GM19372 (cell line): ENCODE results near the gene GPR55.
"Not testable (repeated sequence)": the region's sequence is repeated elsewhere in the genome, so short reads cannot be mapped to it uniquely, and the experiment has no call there.

ENCODE experiments used
- ATAC-seq: cut with Tn5 transposase; IDR thresholded peaks from one replicate; pipeline ENCODE4 v1.9.1; 2021; ENCODE audit warnings: mild to moderate bottlenecking, low read depth, moderate library complexity; ENCODE audit not compliant: unreplicated experiment

The GPR55 gene

DNA sequence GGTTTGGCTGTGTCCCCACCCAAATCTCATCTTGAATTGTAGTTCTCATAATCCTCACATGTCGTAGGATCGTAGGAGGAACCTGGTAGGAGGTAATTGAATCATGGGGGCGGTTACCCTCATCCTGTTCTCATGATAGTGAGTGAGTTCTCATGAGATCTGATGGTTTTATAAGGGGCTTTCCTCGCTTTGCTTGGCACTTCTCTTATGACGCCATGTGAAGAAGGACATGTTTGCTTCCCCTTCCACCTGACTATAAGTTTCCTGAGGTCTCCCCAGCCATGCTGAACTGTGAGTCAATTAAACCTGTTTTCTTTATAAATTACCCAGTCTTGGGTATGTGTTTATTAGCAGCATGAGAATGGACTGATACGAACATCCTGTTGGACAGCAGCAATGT lies 11.2 kb upstream of the GPR55 start:
- ATAC-seq: not testable (repeated sequence)

DNA sequence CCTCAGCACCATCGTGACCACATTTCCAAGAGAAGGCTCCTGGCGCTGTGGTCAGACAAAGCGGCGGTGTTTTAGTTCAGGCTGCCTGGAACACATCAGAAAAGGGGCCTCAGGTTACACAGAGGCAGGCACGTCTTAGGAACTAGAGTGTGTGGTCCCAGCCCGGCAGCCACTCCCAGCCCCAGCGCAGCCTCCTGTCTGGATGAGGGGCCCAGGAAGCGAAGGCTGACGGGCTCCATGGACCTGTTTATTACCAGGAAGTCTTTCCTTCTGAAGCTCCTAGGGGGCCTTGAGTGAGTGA lies 10.0 kb upstream of the GPR55 start:
- ATAC-seq: no peak

DNA sequence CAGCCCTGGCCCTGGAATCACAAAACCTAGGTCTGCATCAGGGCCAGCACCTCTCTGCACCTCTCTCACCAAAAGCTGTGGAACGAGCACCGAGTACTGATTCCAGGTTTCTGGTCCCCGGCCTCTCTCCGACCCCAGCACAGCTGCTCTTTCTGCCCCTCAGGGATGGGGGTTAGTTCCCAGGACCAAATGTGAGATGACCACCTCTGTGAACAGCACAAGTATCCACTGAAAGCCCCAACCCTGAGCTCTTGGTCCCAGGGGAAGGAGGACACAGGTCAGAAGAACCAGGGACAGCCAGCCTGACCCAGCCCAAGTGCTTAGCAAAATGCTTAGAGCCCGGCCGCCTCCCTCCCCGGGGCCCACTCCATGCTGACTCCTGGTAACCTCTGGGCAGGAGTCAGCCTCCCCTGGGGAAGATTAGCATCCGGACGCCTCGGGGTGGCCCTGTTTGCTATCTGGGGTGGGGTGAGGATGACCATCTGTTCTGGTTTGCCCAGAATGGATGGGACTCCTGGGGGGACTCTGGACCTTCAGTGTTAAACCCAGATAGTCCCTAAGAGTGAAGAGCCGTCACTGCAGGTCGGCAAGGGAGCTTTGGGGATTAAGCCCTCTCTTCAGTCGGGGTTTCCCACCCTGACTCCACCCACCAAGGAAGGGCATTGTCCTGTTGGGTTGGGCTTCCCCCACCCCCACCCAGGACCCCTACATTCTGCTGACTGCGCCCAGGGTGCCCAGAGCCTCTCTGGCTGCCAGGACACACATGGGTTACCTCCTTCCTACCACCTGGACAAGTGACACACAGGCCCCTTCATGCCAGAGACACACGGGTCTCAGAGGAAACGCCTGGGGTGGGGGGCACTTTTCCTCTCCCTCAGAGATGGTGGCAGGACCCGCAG lies 9.4 kb upstream of the GPR55 start:
- ATAC-seq: no peak

DNA sequence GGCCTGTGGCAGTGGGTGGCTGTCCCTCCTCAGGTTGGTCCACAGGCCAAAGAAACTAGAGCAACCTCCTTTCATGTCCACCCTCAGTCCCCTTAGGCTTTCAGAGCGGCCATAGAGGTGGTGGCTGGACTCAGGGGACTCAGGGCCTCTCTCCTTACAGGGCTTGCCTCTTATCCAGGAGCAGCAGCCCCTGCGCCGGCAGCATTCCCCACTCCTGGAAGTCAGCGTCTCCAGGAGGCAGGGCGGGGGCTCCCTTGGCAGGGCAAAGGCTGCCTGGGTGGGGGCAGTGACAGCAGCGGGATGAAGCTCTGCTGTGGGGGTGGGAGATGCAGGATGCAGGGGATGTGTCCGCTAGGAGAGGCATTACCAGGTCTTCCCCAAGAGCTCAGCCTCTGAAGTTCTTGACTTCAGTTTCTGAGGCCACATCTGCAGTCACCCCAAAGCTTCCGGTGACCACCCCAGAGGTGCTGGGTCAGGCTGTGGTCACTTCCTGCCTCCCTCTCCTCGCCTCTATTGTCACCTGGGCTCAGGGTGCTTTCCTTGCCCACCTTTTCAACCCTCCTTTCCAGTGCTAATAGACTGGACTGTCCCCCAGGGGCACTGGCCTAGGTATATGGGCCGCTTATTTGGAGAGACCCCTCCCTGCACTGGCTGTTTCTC lies 8.6 kb upstream of the GPR55 start:
- no peak for ATAC-seq

DNA sequence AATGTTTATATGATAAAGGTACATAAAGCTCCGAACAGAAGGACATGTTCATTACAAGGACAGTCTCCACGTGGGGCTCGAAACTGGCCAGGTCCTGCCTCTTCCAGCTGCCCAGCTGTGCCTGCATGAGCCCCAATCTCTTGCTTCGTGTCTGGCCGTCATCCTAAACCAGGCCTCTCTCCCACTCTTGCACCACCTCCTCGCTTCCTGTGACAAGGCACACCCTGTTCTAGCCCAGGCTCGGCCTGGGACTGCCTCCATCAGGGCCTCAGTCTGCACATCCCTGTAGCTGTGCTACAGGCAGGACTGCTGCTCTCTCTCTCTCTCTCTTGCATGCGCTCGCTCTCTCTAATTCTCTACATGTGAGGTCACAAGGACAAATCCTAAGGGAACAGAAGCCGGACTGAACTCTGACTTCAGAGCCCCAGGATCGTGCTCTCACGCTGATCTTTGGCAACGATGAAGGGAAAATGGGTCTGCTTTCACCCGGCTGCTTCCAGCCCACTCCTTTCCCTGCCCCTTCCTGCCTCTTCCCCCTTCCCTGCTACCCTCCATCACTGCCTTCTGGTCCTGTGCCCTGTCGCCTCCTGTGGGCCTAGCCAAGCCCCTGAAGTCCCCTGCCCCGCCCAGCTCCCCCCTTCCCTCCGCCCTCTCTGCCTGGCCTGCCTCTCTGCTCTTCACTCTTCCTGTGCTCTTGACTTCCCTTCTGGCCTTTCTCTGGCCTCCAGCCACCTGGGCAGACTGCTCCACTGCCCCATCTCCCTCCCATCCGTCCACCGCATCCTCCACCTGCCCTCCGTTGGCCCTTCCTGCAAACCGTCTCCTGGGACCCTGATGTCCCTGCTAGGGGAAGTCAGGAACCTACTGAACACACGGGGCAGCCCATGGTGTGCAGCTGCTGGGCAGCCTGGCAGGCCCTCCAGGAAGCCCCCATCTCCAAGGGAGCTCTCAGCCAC lies 7.8 kb upstream of the GPR55 start:
- no peak for ATAC-seq

DNA sequence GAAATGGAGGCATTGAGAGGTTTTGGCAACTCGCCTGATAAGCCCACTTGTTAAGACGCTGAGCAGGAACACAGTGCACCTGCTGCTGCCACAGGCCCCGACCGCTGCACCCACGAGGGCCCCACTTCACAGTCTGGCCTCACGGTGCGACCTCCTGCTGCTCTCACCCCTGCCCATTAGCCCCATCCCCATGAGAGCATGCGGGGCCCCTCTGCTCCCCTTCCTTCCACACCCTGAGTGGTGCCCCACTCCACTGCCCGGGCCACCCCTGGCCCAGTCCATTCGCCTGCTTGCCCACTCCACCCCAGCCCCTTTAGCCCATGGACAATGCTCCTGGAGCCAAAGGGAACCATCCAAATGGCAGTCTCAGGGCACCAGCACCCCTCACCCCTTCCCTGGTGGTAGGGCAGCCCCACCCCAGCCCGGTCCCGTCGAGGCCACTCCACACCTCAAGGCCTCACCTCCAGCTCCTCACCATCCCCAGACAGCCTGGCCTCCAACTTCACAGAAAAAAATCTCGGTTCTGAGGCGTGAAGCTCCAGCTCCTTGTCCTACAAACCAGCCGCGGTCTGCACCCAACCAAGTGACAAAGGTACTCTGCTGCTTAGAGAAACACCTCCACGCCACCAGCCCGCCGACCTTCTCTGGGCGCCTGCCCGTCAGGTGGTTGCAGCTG lies 6.7 kb upstream of the GPR55 start:
- no peak for ATAC-seq

DNA sequence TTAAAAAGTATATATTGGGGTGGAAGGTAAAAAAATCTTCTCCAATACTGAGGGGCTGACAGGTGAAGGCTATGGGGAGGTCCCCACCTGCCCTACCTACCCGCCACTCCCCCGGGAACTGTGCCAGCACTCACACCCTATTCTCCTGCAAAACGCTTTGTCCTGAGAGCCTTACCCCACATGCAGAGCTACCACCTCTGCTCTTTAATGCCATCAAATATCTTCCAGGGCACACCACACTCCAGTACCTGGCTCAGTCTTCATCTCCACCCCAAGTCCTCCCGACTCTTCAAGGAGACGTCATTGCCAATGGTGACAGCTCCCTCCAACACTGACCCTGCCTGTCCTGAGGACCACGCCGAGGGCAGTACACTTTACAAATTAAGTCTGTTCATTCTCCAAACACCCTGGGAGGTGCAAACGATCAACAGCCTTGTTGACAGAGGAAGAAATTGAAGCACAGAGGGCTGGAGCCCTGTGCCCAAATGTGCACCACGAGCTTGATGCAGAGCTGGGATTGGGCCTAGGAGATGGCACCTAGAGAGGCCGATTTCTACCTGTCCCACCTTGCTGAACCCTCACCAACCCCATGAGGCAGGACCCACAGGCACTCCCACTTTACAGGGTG lies 6.0 kb upstream of the GPR55 start:
- ATAC-seq: no peak

DNA sequence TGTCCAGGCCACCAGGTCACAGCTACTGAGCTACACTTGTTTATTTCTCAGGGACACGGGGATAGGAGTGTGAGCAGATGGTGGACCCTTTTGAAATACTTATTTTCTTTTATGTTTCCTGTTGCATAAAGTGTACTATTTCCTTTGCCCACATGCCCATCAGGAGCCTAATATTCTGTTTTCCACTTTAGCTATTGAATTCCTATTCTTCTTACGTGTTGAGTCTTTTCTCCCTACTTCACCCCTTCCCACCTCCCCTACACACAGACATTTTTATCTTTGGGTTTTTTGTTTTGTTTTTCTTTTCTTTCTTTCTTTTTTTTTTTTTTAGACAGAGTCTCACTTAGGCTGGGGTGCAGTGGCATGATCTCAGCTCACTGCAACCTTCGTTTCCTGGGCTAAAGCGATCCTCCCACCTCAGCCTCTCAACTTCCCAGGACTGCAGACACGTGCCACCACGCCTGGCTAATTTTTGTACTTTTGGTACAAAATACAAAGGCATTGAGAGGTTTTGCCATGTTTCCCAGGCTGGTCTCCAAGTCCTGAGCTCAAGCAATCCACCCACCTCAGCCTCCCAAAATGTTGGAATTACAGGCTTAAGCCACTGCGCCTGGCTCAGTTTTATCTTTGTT lies 5.2 kb upstream of the GPR55 start:
- ATAC-seq: no peak

DNA sequence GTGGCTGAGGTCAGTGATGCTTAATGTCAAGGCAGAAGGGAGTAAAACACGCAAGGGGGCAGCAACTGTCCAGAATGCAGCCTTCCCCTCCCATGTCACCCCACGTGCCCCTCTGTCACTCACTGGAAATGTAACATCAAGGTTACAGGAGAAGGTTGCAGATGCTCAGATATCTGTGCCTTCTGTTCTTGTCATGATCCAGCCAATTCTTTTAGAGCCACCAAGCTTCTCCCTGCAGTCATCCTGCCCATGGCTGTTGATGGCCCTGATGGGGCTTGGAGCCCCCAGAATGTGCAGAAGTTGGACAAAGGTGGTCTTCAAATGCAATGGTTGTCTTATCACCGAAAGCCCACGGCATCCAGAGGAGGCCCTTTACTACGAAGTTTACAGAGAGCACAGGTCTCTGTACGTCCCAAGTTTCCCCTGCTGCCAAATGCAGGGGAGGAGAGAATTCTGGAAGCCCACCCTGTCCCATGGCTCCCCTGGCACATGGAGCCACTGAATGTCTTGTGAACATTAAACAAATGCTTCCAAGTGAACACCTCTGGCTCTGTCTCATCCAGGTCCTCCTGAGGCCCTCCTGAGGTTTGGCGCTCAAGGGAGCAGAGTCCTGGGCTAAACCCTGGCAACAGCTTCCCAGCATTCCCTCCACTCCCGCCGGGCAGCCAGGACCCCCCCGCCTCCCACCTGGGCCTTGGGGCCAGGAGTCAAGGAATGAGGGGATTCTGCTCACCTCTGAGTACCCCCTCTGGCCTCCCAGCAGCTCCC lies 4.5 kb upstream of the GPR55 start:
- ATAC-seq: no peak

DNA sequence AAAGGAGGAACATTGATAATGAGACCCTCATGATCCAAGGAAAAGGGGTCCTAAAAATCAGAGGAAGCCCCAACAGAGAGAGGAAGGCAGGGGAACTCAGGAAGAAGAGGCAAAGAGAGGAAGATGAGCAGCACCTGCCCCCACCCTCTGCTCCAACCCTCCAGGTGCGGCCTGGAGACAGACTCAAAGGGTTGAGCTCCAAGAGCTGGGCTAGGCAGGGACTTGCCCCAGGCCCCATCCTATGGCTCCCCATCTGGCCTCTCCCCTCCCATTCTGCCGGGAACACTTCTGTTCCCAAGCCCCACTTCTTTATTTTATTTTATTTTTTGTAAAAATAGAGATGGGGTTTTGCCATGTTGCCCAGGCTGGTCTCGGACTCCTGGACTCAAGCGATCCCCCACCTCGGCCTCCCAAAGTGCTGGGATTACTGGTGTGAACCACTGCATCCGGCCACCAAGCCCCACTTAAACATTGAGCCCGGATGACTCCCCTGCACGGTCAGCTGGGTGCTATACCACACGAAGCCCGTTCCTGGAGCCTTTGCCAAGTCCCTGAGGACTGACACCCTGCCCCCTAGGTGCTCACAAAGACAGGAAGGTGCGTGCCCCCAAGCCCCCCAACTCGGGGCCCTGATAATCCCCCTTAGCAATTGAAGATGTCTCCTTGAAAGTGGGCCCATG lies 3.8 kb upstream of the GPR55 start:
- no peak for ATAC-seq

DNA sequence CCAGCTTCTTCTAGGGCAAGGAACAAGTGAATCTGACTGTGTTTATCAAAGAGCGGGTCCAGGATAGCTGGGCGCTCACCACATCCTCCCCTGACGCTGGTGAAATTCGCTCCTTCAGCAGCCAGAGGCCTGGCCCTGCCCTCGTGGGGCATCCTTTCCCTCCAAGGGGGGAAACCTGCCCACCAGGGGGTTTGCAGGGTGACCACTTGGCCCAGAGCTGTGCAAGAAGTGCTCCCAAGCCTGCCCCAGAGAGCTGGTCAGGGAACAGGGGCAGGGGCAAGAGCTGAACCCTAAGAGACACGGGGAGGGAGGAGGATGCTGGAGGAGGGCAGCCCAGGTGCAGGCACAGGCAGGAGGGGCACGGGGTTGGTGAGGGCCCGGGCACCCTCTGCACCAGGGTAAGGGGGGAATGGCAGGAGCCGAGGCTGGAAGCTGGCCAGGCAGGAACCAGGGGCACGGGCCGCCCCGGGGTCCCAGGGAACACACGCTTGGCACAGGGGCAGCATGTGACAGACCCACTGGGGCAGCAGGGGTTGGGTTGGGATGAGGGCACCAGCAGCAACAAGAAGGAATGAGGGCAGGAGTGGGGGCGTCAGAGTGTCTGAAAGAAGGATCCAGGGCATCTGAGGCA lies 2.8 kb upstream of the GPR55 start:
- no peak for ATAC-seq

DNA sequence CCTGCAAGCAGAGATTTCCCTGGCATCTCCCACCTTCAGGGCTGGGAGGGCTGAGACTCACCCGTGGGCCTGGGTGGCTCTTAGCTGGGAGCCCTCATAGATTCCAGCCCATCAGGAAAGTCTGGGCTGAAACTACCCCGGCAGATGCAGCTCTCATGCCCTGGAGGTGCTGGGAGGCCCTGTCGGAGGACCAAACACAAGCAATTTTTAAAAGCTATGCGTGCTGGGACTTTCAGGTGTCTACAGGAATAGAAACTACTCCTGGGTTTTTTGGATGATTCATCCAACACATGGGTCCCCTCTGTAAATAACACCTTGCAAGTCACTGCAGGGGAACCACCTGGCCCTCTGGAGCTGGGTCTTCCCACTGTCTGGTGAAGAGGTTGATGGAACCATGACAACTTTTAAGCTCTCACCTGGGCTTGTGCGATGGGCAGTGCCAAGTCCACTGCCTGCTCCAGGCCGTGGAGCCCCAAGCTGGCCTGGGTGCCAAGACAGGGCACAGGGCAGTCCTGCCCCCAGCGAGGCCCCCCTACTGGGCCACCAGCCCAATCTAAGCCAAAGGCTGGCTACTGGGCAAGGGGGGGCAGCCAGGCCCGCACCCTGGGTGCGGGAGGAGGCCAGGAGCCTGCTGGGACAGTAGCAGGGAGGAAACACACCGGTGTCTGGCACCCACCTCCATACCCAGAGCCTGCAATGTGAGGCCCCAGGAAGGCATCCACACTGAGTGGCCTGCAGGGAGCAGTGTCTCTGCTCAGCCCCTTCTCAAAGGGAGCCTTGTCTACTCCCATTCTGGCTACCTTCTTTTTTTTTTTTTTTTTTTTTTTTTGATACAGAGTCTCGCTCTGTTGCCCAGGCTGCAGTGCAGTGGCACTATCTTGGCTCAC lies 1.1 kb upstream of the GPR55 start:
- no peak for ATAC-seq

DNA sequence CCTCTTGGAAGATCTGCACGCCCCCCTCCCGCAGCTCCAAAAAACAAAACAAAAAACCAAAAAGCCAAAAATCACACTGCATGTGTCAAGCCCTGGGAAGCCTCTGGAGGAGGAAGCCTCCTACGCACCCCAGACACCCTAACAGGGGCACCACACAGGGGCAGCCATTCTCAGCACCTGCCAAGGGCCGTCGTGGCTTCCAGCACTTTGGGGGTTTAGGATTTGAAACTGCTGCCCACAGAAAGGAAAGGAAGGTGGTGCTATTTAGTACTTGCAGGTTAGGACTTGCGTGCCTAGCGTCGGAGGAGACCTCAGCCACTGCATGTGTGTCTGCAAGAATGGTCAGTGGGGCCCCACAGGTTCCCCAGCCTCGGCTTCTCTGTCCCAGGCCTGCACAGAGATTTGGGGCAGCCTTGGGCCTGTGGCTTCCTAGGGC lies 419 bp upstream of the GPR55 start:
- ATAC-seq: peak; percentile 26

DNA sequence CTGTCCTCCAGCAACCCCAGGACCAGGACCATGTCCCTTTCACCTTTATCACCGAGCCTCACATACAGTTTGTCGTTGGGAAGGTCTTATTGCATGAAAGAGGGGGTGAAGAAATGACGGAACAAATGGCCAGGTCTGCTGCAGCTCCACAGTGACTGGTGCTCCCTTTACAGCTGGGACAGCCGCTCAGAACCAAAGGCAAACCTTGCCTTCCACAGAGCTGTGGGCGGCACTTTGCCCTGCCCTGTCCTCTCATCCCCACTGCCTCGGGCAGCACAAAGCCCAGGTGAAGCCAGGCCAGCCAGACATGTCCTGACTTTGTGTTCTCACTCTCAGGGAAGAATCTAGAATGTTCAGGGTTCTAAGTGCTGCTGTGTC lies 961 bp downstream of the GPR55 start:
- ATAC-seq: no peak

DNA sequence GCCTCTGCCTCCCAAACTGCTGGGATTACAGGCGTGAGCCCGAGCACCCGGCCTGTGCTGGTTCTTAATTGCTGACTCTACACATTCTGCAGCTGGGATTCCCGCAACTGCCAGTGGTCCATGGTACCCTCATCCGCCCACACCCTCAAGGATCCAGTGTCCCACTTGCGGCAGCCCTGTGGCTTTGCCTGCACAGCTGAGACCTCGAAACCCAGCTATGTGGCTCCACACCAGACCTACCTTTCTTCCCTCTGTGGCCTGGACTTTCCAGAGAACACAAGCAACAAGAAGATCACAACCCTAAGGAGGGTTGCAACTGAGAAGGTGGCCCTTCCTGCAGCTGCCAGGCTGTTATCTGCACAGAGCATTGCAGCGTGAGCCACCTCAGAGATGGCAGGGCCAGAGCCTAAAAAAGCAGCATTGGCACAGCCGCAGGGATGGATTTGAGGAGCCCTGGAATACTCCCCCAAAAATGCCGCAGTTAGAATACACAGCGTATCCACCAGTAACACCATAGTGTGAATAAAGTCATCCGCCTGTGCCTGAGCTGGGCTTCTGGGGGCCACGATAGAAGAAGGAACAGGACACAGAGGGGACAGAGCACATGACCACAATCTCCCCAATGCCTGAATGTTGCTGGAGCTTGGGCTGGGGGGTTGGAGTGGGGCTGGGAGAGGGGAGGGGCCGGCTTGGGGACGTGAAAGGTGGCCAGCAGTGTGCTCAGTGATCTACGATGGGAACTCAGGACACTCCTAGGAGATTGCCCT lies 1.9 kb downstream of the GPR55 start:
- no peak for ATAC-seq
